Astrocyte of the cerebellum (primary cell): ENCODE measurements around the gene ABCG2.
"Not testable (repeated sequence)": the region's sequence is repeated elsewhere in the genome, so short reads cannot be mapped to it uniquely, and the experiment has no call there.

Experiments used
- DNase-seq: peaks from one replicate; pipeline ENCODE4 v3.0.0-alpha.2; 2011; ENCODE audit warnings: low read depth
- H3K4me3 ChIP-seq: 2 replicates; pipeline ENCODE4 v1.5.1; 2011; ENCODE audit warnings: mild to moderate bottlenecking, low read depth, low read length, moderate library complexity
- CTCF ChIP-seq: IDR thresholded peaks from 2 replicates; pipeline ENCODE4 v1.5.1; 2012; ENCODE audit warnings: low read length, low read depth, moderate library complexity, mild to moderate bottlenecking; ENCODE audit errors: missing control alignments
- in situ Hi-C: cut with HindIII; loops from 2 replicates; pipeline ENCODE4 v1.10.0; 2017; ENCODE audit warnings: low sequenced_read_pairs

The ABCG2 gene

GRCh38 chr4:88134111-88134510, 24.3 kb downstream of the ABCG2 start:
- no peak for TF ChIP-seq CTCF
- no peak overlapping the region for H3K4me3 ChIP-seq
- in situ Hi-C loops, result no loop called here
- no peak for DNase-seq

- TF ChIP-seq CTCF, result no peak
- no peak for DNase-seq
- in situ Hi-C loops, result no loop called here
- no peak overlapping the region for H3K4me3 ChIP-seq
These were observed 27.7 kb downstream of the ABCG2 start for GRCh38 chr4:88130544-88131305.

DNA sequence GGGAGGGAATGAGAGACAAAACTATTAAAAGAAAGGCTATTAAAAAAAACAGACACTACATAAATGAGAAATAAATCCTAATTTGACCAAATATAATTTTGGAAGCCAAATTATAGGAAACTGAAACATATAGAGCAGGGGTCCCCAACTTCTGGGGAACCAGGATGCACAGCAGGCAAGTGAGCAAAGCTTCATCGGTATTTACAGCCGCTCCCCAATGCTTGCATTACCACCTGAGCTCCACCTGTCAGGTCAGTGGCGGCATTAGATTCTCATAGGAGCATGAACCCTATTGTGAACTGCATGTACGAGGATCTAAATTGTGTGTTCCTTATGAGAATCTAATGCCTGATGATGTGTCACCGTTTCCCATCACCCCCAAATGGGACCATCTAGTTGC, 28.4 kb downstream of the ABCG2 start:
- in situ Hi-C loops, result no loop called here
- DNase-seq, result no peak
- no peak for TF ChIP-seq CTCF
- H3K4me3 ChIP-seq, result no peak overlapping the region

DNA sequence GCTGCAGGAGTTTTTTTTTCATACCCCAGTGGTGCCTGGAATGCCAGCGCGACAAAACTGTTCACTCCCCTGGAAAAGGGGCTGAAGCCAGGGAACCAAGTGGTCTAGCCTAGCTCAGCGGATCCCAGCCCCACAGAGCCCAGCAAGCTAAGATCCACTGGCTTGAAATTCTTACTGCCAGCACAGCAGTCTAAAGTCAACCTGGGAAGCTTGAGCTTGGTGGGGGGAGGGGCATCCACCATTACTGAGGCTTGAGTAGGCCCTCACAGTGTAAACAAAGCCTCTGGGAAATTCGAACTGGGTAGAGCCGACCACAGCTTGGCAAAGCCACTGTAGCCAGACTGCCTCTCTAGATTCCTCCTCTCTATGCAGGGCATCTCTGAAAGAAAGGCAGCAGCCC, 36.2 kb downstream of the ABCG2 start:
- H3K4me3 ChIP-seq, in situ Hi-C loops, DNase-seq: not testable (repeated sequence)

DNA sequence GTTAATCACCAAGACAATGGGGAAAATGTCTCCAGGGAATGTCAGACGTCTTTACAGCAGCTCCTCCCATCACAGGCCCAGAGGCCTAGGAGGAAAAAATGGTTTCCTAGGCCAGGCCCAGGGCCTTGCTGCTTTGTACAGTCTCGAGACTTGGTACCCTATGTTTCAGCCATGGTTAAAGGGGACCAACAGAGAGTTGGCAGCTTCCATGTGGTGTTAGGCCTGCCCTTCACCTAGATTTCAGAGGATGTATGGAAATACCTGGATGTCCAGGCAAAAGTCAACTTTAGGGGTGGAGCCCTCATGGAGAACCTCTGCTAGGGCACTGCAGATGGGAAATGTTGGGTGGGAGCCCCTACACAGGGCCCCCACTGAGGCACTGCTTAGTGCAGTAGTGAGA, 38.5 kb downstream of the ABCG2 start:
- in situ Hi-C loops, result no loop called here
- no peak for TF ChIP-seq CTCF
- H3K4me3 ChIP-seq, result no peak overlapping the region
- no peak for DNase-seq

GRCh38 chr4:88115587-88115986, 42.9 kb downstream of the ABCG2 start:
- in situ Hi-C loops, result no loop called here
- TF ChIP-seq CTCF, result no peak
- no peak overlapping the region for H3K4me3 ChIP-seq
- DNase-seq, result no peak

DNA sequence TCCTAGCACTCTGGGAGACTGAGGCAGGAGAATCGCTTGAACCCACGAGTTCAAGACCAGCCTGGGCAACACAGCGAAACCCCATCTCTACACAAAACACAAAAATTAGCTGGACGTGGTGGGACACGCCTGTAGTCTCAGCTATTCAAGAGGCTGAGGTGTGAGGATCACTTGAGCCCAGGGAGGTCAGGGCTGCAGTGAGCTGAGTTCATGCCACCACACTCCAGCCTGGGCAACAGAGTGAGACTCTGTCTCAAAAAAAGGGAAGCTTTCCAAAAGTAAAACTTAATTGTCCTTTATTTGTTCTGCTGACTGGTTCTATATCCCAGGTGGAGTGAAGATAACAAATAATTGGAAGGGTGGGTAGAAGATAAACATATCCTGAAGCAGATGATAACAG, 45.6 kb downstream of the ABCG2 start:
- in situ Hi-C loops, result no loop called here
- no peak for DNase-seq
- no peak for TF ChIP-seq CTCF
- H3K4me3 ChIP-seq, result no peak overlapping the region
